H1 (cell line): Measurements from ENCODE around the gene SUCLG2. TPM values are rescaled to one million over a fixed set of nuclear protein-coding genes. Genes with fewer than 3 reads are reported as not detected.

ENCODE experiments used
- CTCF ChIA-PET: fragments of 300-600 bp; sonication (Branson Sonifier 250); formaldehyde crosslinking; loops from one replicate; lab custom pipeline; 2021; ENCODE audit not compliant: partially characterized antibody; lab: Charles Lee
- POLR2A ChIA-PET: fragments of 300-600 bp; sonication (Branson Sonifier 250); formaldehyde crosslinking; loops from one replicate; lab custom pipeline; 2021; ENCODE audit warnings: inconsistent platforms; ENCODE audit not compliant: partially characterized antibody; lab: Charles Lee
- DNase-seq, 2 experiments: peaks; one replicate each; pipeline versions ENCODE4 v3.0.0 to v3.0.0-alpha.2; 2010 to 2022; ENCODE audit warnings: low spot score in 2 of 2, low read depth in 1 of 2, mixed read lengths in 1 of 2
- FAIRE-seq: peaks from 2 replicates; lab custom pipeline; 2011; peaks lifted over from hg19 to GRCh38; lab: Jason Lieb, UNC
- H2AFZ ChIP-seq: 2 replicates; pipeline ENCODE4 v1.8.1; 2012; ENCODE audit warnings: low read length, inconsistent platforms
- H2AK5ac ChIP-seq: 2 replicates; pipeline ENCODE4 v1.6.1; 2013; ENCODE audit warnings: low read depth, low read length
- H2BK120ac ChIP-seq: replicated peaks from 2 replicates; pipeline ENCODE3; 2013; ENCODE audit warnings: low read depth, low read length, inconsistent platforms
- H2BK12ac ChIP-seq: 2 replicates; pipeline ENCODE4 v1.6.1; 2013; ENCODE audit warnings: low read depth, low read length
- H2BK15ac ChIP-seq: 2 replicates; pipeline ENCODE4 v1.6.1; 2013; ENCODE audit warnings: low read length
- H2BK20ac ChIP-seq: 2 replicates; pipeline ENCODE4 v1.6.1; 2013; ENCODE audit warnings: low read length
- H2BK5ac ChIP-seq: 2 replicates; pipeline ENCODE4 v1.6.1; 2013; ENCODE audit warnings: low read depth, low read length
- H3K14ac ChIP-seq: 2 replicates; pipeline ENCODE4 v1.6.1; 2013; ENCODE audit warnings: inconsistent platforms; ENCODE audit not compliant: insufficient read length
- H3K18ac ChIP-seq: 2 replicates; pipeline ENCODE4 v1.6.1; 2013; ENCODE audit warnings: low read length; ENCODE audit errors: extremely low read depth
- H3K23ac ChIP-seq: 2 replicates; pipeline ENCODE4 v1.6.1; 2013; ENCODE audit warnings: inconsistent platforms; ENCODE audit not compliant: insufficient read length
- H3K23me2 ChIP-seq: 2 replicates; pipeline ENCODE4 v1.6.1; 2013; ENCODE audit warnings: low read depth, low read length
- H3K27ac ChIP-seq: 2 replicates; pipeline ENCODE4 v1.6.1; 2011; ENCODE audit warnings: low read depth, low read length, inconsistent platforms
- H3K27me3 ChIP-seq, 4 experiments: replicated peaks in 1 of 4; 1 replicate in 1 of 4; 2 replicates in 3 of 4; pipeline versions ENCODE4 v1.6.1 to v1.8.1; 2011 to 2013; ENCODE audit warnings: low read length in 3 of 4, mild to moderate bottlenecking in 3 of 4, inconsistent platforms in 2 of 4, mixed read lengths in 2 of 4, moderate library complexity in 1 of 4; ENCODE audit not compliant: control insufficient read depth in 3 of 4, insufficient read depth in 3 of 4; ENCODE audit errors: extremely low read depth in 1 of 4
- H3K36me3 ChIP-seq, 4 experiments: 2 replicates each; pipeline versions ENCODE4 v1.6.1 to v1.8.1; 2011 to 2013; ENCODE audit warnings: mild to moderate bottlenecking in 4 of 4, low read length in 3 of 4, moderate library complexity in 2 of 4, control low read depth in 1 of 4, inconsistent platforms in 1 of 4; ENCODE audit not compliant: insufficient read depth in 4 of 4, control insufficient read depth in 2 of 4
- H3K4ac ChIP-seq: replicated peaks from 2 replicates; pipeline ENCODE3; 2013; ENCODE audit warnings: low read length, low read depth, mixed read lengths, inconsistent platforms; ENCODE audit not compliant: insufficient read length
- H3K4me1 ChIP-seq, 4 experiments: replicated peaks in 1 of 4; 1 replicate in 1 of 4; 2 replicates in 3 of 4; pipeline versions ENCODE4 v1.6.1 to v1.8.1; 2011 to 2013; ENCODE audit warnings: low read length in 3 of 4, inconsistent platforms in 2 of 4, mixed read lengths in 1 of 4; ENCODE audit not compliant: insufficient read depth in 4 of 4, control insufficient read depth in 3 of 4
- H3K4me2 ChIP-seq, 2 experiments: 2 replicates each; pipeline versions ENCODE4 v1.6.1 to v1.8.1; 2011 to 2013; ENCODE audit warnings: low read depth in 2 of 2, low read length in 2 of 2, control low read depth in 1 of 2, inconsistent platforms in 1 of 2, mild to moderate bottlenecking in 1 of 2; ENCODE audit not compliant: insufficient read depth in 1 of 2
- H3K4me3 ChIP-seq, 4 experiments: fragments of 200-600, 300-600 bp in 1 of 4; sonication (generic), shearing (Covaris generic), sonication (Bioruptor Twin) in 1 of 4; 2 replicates each; pipeline versions ENCODE4 v1.5.1 to v1.8.1; 2011 to 2016; ENCODE audit warnings: low read length in 4 of 4, low read depth in 3 of 4, control low read depth in 2 of 4, inconsistent platforms in 2 of 4, mild to moderate bottlenecking in 2 of 4, mixed read lengths in 1 of 4, moderate library complexity in 1 of 4; ENCODE audit not compliant: insufficient read depth in 2 of 4; ENCODE audit errors: extremely low read depth in 1 of 4
- H3K56ac ChIP-seq: replicated peaks from 2 replicates; pipeline ENCODE3; 2013; ENCODE audit warnings: low read depth, mild to moderate bottlenecking, mixed read lengths, low read length, inconsistent platforms; ENCODE audit not compliant: insufficient read length
- H3K79me1 ChIP-seq: 2 replicates; pipeline ENCODE4 v1.6.1; 2013; ENCODE audit warnings: low read depth, low read length, control low read depth
- H3K79me2 ChIP-seq, 2 experiments: 2 replicates each; pipeline versions ENCODE4 v1.6.1 to v1.8.1; 2012 to 2013; ENCODE audit warnings: low read length in 2 of 2, mild to moderate bottlenecking in 2 of 2, inconsistent platforms in 1 of 2; ENCODE audit not compliant: insufficient read depth in 2 of 2, control insufficient read depth in 1 of 2
- H3K9ac ChIP-seq, 4 experiments: replicated peaks in 1 of 4; 1 replicate in 1 of 4; 2 replicates in 3 of 4; pipeline versions ENCODE4 v1.6.1 to v1.8.1; 2011 to 2013; ENCODE audit warnings: low read depth in 3 of 4, low read length in 3 of 4, control low read depth in 2 of 4, mild to moderate bottlenecking in 2 of 4, moderate library complexity in 2 of 4, inconsistent platforms in 1 of 4; ENCODE audit errors: extremely low read depth in 1 of 4
- H3K9me3 ChIP-seq, 2 experiments: 2 replicates each; pipeline versions ENCODE4 v1.6.1 to v1.8.1; 2012 to 2013; ENCODE audit warnings: mild to moderate bottlenecking in 2 of 2, moderate library complexity in 2 of 2, control low read depth in 1 of 2, inconsistent platforms in 1 of 2, low read depth in 1 of 2, low read length in 1 of 2, mixed read lengths in 1 of 2; ENCODE audit not compliant: insufficient read depth in 2 of 2
- H4K20me1 ChIP-seq, 2 experiments: replicated peaks in 1 of 2; 2 replicates each; pipeline versions ENCODE3 to v1.8.1; 2011 to 2013; ENCODE audit warnings: inconsistent platforms in 2 of 2, low read length in 2 of 2, mild to moderate bottlenecking in 1 of 2; ENCODE audit not compliant: insufficient read depth in 2 of 2, control insufficient read depth in 1 of 2
- H4K5ac ChIP-seq: 2 replicates; pipeline ENCODE4 v1.6.1; 2013; ENCODE audit warnings: low read length, low read depth, mixed read lengths, inconsistent platforms; ENCODE audit not compliant: insufficient read length
- H4K8ac ChIP-seq: 2 replicates; pipeline ENCODE4 v1.8.0; 2013; ENCODE audit warnings: mild to moderate bottlenecking, moderate library complexity, low read length, inconsistent platforms; ENCODE audit not compliant: insufficient read depth; ENCODE audit errors: extremely low read depth
- H4K91ac ChIP-seq: replicated peaks from 2 replicates; pipeline ENCODE3; 2013; ENCODE audit warnings: low read length, mixed read lengths, inconsistent platforms; ENCODE audit not compliant: insufficient read length
- BRCA1 ChIP-seq: IDR thresholded peaks from 2 replicates; pipeline ENCODE4 v1.6.1; 2012; ENCODE audit warnings: low read depth, low read length, improper control_type of control experiment
- CHD2 ChIP-seq: IDR thresholded peaks from 2 replicates; pipeline ENCODE4 v1.6.1; 2012; ENCODE audit warnings: low read length, improper control_type of control experiment
- E2F6 ChIP-seq: IDR thresholded peaks from 2 replicates; pipeline ENCODE4 v1.6.1; 2012; ENCODE audit warnings: inconsistent platforms
- HDAC2 ChIP-seq, 2 experiments: fragments of 300-600 bp in 1 of 2; sonication (generic) in 1 of 2; IDR thresholded peaks; 2 replicates each; pipeline ENCODE4 v1.6.1; 2011 to 2012; ENCODE audit warnings: low read depth in 2 of 2, low read length in 2 of 2, mild to moderate bottlenecking in 2 of 2, moderate library complexity in 2 of 2, borderline replicate concordance in 1 of 2, inconsistent platforms in 1 of 2
- RAD21 ChIP-seq, 2 experiments: IDR thresholded peaks in 1 of 2; conservative IDR thresholded peaks in 1 of 2; 2 replicates each; pipeline ENCODE4 v1.6.1; 2011; ENCODE audit warnings: low read depth in 2 of 2, low read length in 2 of 2, improper control_type of control experiment in 1 of 2, inconsistent platforms in 1 of 2, mild to moderate bottlenecking in 1 of 2, moderate library complexity in 1 of 2
- RNF2 ChIP-seq: fragments of 200-900, 300-1000 bp; sonication (generic); IDR thresholded peaks from 2 replicates; pipeline ENCODE4 v1.7.1; 2016; ENCODE audit warnings: borderline replicate concordance, low read depth, mild to moderate bottlenecking, antibody characterized with exemption, low read length; ENCODE audit not compliant: poor library complexity, severe bottlenecking; ENCODE audit errors: missing control alignments
- WGBS, 2 experiments: shearing (Covaris generic) in 1 of 2; methylation state at CpG; one replicate each; pipeline versions ENCODE4 v1.1.6 to v1.1.7; 2013 to 2015; ENCODE audit warnings: low lambda C conversion rate in 2 of 2, mixed read lengths in 2 of 2, inconsistent platforms in 1 of 2, low coverage in 1 of 2, missing lambda C conversion rate in 1 of 2; ENCODE audit not compliant: insufficient replicate concordance in 2 of 2, insufficient coverage in 1 of 2, insufficient read length in 1 of 2; ENCODE audit errors: extremely low coverage in 1 of 2, missing lambda C conversion rate in 1 of 2; 5-methylcytosine and 5-hydroxymethylcytosine counted together
- polyA plus RNA-seq, 7 experiments: library from polyadenylated mRNA; depleted of rRNA in 3 of 7; stranded (reverse) in 5 of 7; unstranded in 2 of 7; fragments of >200 nt in 5 of 7; fragments of 200-250 nt in 2 of 7; gene quantifications; 1 replicate in 5 of 7; 2 replicates in 1 of 7; 4 replicates in 1 of 7; pipeline versions ENCODE4 v1.2.1 to v1.2.3, GENCODE V29; 2011 to 2013; ENCODE audit warnings: missing spikeins in 2 of 7, mixed read lengths in 2 of 7
- total RNA-seq: library from RNA; stranded (reverse); fragmentation: NEBNext Ultra II Directional; extraction: Animal tissue kit (Norgen Biotek cat#: 25700); gene quantifications from 2 replicates; pipeline ENCODE4 v1.2.1, GENCODE V29; 2021

The SUCLG2 gene
- total and polyA plus RNA-seq, 2 of the 8 experiments (the other 6 are each of a cell fraction or from before 2014, with no cell fraction given), result 12.9 to 46.2 TPM

GRCh38 chr3:67661089-67661488, 6.7 kb upstream of the SUCLG2 start:
- H3K4me2 ChIP-seq, result no peak overlapping the region
- no peak overlapping the region for H3K14ac ChIP-seq
- no peak overlapping the region for H3K4me3 ChIP-seq
- no peak overlapping the region for H3K18ac ChIP-seq
- DNase-seq, result no peak
- no peak overlapping the region for H4K91ac ChIP-seq
- 94% methylated on average over 1 of the region's 1 CpG; no CpG with 5 or more reads in 1 of the 2 experiments for WGBS, 2 experiments
- H3K4ac ChIP-seq, result no peak overlapping the region
- no peaks in the 10 kb centered on the region for H3K36me3 ChIP-seq
- H2BK15ac ChIP-seq, result no peak overlapping the region
- H2BK120ac ChIP-seq, result no peak overlapping the region
- no peak overlapping the region for H3K27ac ChIP-seq
- H2BK12ac ChIP-seq, result no peak overlapping the region
- no peak overlapping the region for H3K9ac ChIP-seq
- H3K56ac ChIP-seq, result no peak overlapping the region
- POLR2A ChIA-PET, result no interaction called here
- H3K23ac ChIP-seq, result no peak overlapping the region
- no peak for TF ChIP-seq CHD2
- no peak for TF ChIP-seq E2F6
- TF ChIP-seq RAD21 (IDR thresholded peaks at IDR 0.05 in 1 of 2, conservative IDR thresholded peaks at IDR 0.05 in 1 of 2; ENCODE audit: low read depth in 2 of 2, low read length in 2 of 2), result no peak
- no peak for TF ChIP-seq BRCA1
- no peak for TF ChIP-seq RNF2
- no peak for TF ChIP-seq HDAC2 (IDR thresholded peaks at IDR 0.05; ENCODE audit: borderline replicate concordance in 1 of 2, low read depth in 2 of 2, low read length in 2 of 2)
- TF ChIP-seq, all 59 proteins: peak for 0
- no peak for FAIRE-seq
- CTCF ChIA-PET, result interaction anchor here (1.0 to 1.4 kb wide), 2 partner anchors 12 kb away, joined by 3 read pairs; no protein-coding TSS in a partner anchor
- Histone ChIP-seq H4K20me1 (no peaks in the 10 kb centered on the region), H4K5ac (no peak overlapping the region), H3K79me1 (no peaks in the 10 kb centered on the region), H2AK5ac (no peak overlapping the region), H2BK5ac (no peak overlapping the region), H4K8ac (no peak overlapping the region), H2BK20ac (no peak overlapping the region), H3K4me1 (no peaks in the 10 kb centered on the region; a peak in 1 of 7 replicates), H2AFZ (no peak overlapping the region), H3K27me3 (no peaks in the 10 kb centered on the region), H3K9me3 (no peaks in the 10 kb centered on the region), H3K23me2 (no peaks in the 10 kb centered on the region), H3K79me2 (no peaks in the 10 kb centered on the region)
